PC-3 (cell line): ENCODE results near the gene ILRUN. TPM values are rescaled to one million over a fixed set of nuclear protein-coding genes. Genes with fewer than 3 reads are reported as not detected.
"Not testable (repeated sequence)": the region's sequence is repeated elsewhere in the genome, so short reads cannot be mapped to it uniquely, and the experiment has no call there.

ENCODE experiments used
- ATAC-seq: fragments of 200-7000 bp; cut with Tn5 transposase; 2 replicates; pipeline ENCODE4 v1.9.1; 2020; ENCODE audit warnings: mild to moderate bottlenecking, moderate library complexity
- BruUV-seq: library from RNA; stranded (reverse); fragments of 400-500 nt; replicated peaks from 2 replicates; lab custom pipeline; 2021; lab: Mats Ljungman, UMichigan
- CTCF ChIA-PET: fragments of 300-600 bp; sonication (Branson Sonifier 250); formaldehyde crosslinking; loops from one replicate; lab custom pipeline; 2022; ENCODE audit warnings: antibody characterized with exemption; lab: Charles Lee
- POLR2A ChIA-PET: fragments of 300-600 bp; sonication (Branson Sonifier 250); formaldehyde crosslinking; loops from one replicate; lab custom pipeline; 2022; ENCODE audit warnings: antibody characterized with exemption; ENCODE audit not compliant: unreplicated experiment; lab: Charles Lee
- DNase-seq: peaks from one replicate; pipeline ENCODE4 v3.0.0-alpha.2; 2015
- H2AFZ ChIP-seq: fragments of 300-600 bp; sonication (generic); 2 replicates; pipeline ENCODE4 v1.6.0; 2016; ENCODE audit warnings: antibody characterized with exemption, low read length
- H3F3A ChIP-seq: fragments of 300-600 bp; sonication (generic); one replicate; pipeline ENCODE4 v1.6.0; 2017; ENCODE audit warnings: antibody characterized with exemption, low read length, control low read depth, mild to moderate bottlenecking; ENCODE audit not compliant: unreplicated experiment
- H3K27ac ChIP-seq: fragments of 300-600 bp; sonication (generic); 2 replicates; pipeline ENCODE4 v1.5.1; 2016; ENCODE audit warnings: mild to moderate bottlenecking, low read length
- H3K27me3 ChIP-seq: fragments of 300-600 bp; sonication (generic); 2 replicates; pipeline ENCODE4 v1.6.1; 2016; ENCODE audit warnings: low read length, mixed read lengths
- H3K36me3 ChIP-seq: fragments of 300-600 bp; sonication (generic); 2 replicates; pipeline ENCODE4 v1.6.1; 2016; ENCODE audit warnings: low read depth, mixed run types, low read length, mixed read lengths
- H3K4me1 ChIP-seq: fragments of 300-600 bp; sonication (generic); 2 replicates; pipeline ENCODE4 v1.5.1; 2016; ENCODE audit warnings: low read length; ENCODE audit not compliant: insufficient read depth
- H3K4me2 ChIP-seq: fragments of 300-600 bp; sonication (generic); 2 replicates; pipeline ENCODE4 v1.6.0; 2016; ENCODE audit warnings: low read length
- H3K4me3 ChIP-seq: fragments of 300-600 bp; sonication (generic); 2 replicates; pipeline ENCODE4 v1.5.1; 2016; ENCODE audit warnings: mild to moderate bottlenecking, low read length, mixed read lengths
- H3K79me2 ChIP-seq: fragments of 300-600 bp; sonication (generic); 2 replicates; pipeline ENCODE4 v1.6.1; 2017; ENCODE audit warnings: low read length, mixed read lengths
- H3K9ac ChIP-seq: fragments of 300-600 bp; sonication (generic); 2 replicates; pipeline ENCODE4 v1.6.0; 2016; ENCODE audit warnings: mild to moderate bottlenecking, low read length
- H3K9me2 ChIP-seq: fragments of 300-600 bp; sonication (generic); replicated peaks from 2 replicates; pipeline ENCODE4 v1.6.1; 2016; ENCODE audit warnings: mixed run types, low read length, mixed read lengths
- H3K9me3 ChIP-seq: fragments of 300-600 bp; sonication (generic); 2 replicates; pipeline ENCODE4 v1.6.1; 2016; ENCODE audit warnings: low read length, mixed read lengths
- H4K20me1 ChIP-seq: fragments of 300-600 bp; sonication (generic); 2 replicates; pipeline ENCODE4 v1.6.1; 2016; ENCODE audit warnings: low read length, mixed read lengths
- CTCF ChIP-seq: fragments of 300-600 bp; sonication (generic); conservative IDR thresholded peaks from 2 replicates; pipeline ENCODE4 v1.5.1; 2017; ENCODE audit warnings: antibody characterized with exemption, low read depth, mild to moderate bottlenecking, low read length
- EZH2 ChIP-seq: fragments of 300-600 bp; sonication (generic); IDR thresholded peaks from one replicate; pipeline ENCODE4 v1.6.1; 2017; ENCODE audit warnings: antibody characterized with exemption, mild to moderate bottlenecking, low read length; ENCODE audit not compliant: unreplicated experiment
- EZH2phosphoT487 ChIP-seq: fragments of 300-600 bp; sonication (generic); IDR thresholded peaks from 2 replicates; pipeline ENCODE4 v1.6.1; 2018; ENCODE audit warnings: mild to moderate bottlenecking, antibody characterized with exemption, low read length, borderline replicate concordance
- intact Hi-C: fragments of 100-400 bp; cut with micrococcal nuclease; formaldehyde crosslinking; loops from 2 replicates; pipeline ENCODE4 v1.9.0; 2023
- total RNA-seq: library from RNA; depleted of rRNA; stranded (reverse); fragments of >200 nt; gene quantifications from 2 replicates; pipeline ENCODE4 v1.2.3, GENCODE V29; 2014

ILRUN gene
- total RNA-seq, 1 experiment from 2014 or later, result 54.8 TPM

GRCh38 chr6:34723203-34723602, 26.6 kb upstream of the ILRUN start:
- Histone ChIP-seq H3K36me3 (no peaks in the 10 kb centered on the region), H3K27ac (no peak overlapping the region), H3K4me2 (no peak overlapping the region), H3K9ac (no peak overlapping the region), H3K79me2 (no peaks in the 10 kb centered on the region), H3K4me1 (no peaks in the 10 kb centered on the region; the same call in 1 of the 2 replicates), H3F3A (no peaks in the 10 kb centered on the region), H3K9me3 (no peaks in the 10 kb centered on the region), H3K27me3 (no peaks in the 10 kb centered on the region), H3K4me3 (no peak overlapping the region), H4K20me1 (no peaks in the 10 kb centered on the region), H2AFZ (peak overlapping the region; percentile 31; the same call in 1 of the 2 replicates), H3K9me2 (no peaks in the 10 kb centered on the region)
- no peak for TF ChIP-seq CTCF
- no peak for TF ChIP-seq EZH2phosphoT487
- no peak for TF ChIP-seq EZH2
- ChIA-PET POLR2A (no interaction called here), CTCF (no interaction called here)
- ATAC-seq, result no peak
- no peak for DNase-seq
- intact Hi-C loops, result no loop called here
- BruUV-seq, result no TSS peak

- Histone ChIP-seq H3K27me3 (no peaks in the 10 kb centered on the region), H3K27ac (no peak overlapping the region), H3K4me1 (peaks cover 3% of the 10 kb centered on the region; the same call in 1 of the 2 replicates), H3F3A (no peaks in the 10 kb centered on the region), H3K9me2 (no peaks in the 10 kb centered on the region), H3K4me2 (no peak overlapping the region), H3K9me3 (no peaks in the 10 kb centered on the region), H2AFZ (no peak overlapping the region), H3K79me2 (no peaks in the 10 kb centered on the region), H3K4me3 (no peak overlapping the region), H4K20me1 (no peaks in the 10 kb centered on the region), H3K9ac (no peak overlapping the region), H3K36me3 (no peaks in the 10 kb centered on the region)
- no TSS peak for BruUV-seq
- ATAC-seq, result no peak
- TF ChIP-seq CTCF (no peak), EZH2phosphoT487 (no peak)
- intact Hi-C loops, result no loop called here
- ChIA-PET POLR2A (no interaction called here), CTCF (no interaction called here)
- DNase-seq, result no peak
Observed at GRCh38 chr6:34722451-34722850, 25.9 kb upstream of the ILRUN start.

- BruUV-seq, CTCF ChIA-PET, H3K9me3 ChIP-seq, ATAC-seq, H3K9me2 ChIP-seq, H3F3A ChIP-seq, H3K9ac ChIP-seq, H4K20me1 ChIP-seq, H3K36me3 ChIP-seq, DNase-seq, H3K4me1 ChIP-seq, POLR2A ChIA-PET, H3K79me2 ChIP-seq, H3K4me2 ChIP-seq, intact Hi-C loops, H2AFZ ChIP-seq, H3K4me3 ChIP-seq, H3K27ac ChIP-seq, H3K27me3 ChIP-seq: not testable (repeated sequence)
Observed at GRCh38 chr6:34720160-34720559, 23.6 kb upstream of the ILRUN start.

GRCh38 chr6:34719646-34720045, 23.1 kb upstream of the ILRUN start:
- H3K9me3 ChIP-seq, H3K4me2 ChIP-seq, H3K4me1 ChIP-seq, H3K27ac ChIP-seq, H4K20me1 ChIP-seq, H2AFZ ChIP-seq, POLR2A ChIA-PET, H3K9me2 ChIP-seq, H3K9ac ChIP-seq, BruUV-seq, intact Hi-C loops, CTCF ChIA-PET, H3K36me3 ChIP-seq, ATAC-seq, H3K4me3 ChIP-seq, DNase-seq, H3K27me3 ChIP-seq, H3F3A ChIP-seq, H3K79me2 ChIP-seq: not testable (repeated sequence)
